Measurements from ENCODE around the gene PARP15. TPM values are rescaled to one million over a fixed set of nuclear protein-coding genes. Genes with fewer than 3 reads are reported as not detected.
A peak's percentile ranks its signal among the peaks of the same experiment; 100 is the strongest.

Gene PARP15
- total RNA-seq, 5 donors from 2014 or later (not counting 1 experiment from before 2014, with no cell fraction given) = 37.3 to 74.9 (median 72.5) TPM

DNA sequence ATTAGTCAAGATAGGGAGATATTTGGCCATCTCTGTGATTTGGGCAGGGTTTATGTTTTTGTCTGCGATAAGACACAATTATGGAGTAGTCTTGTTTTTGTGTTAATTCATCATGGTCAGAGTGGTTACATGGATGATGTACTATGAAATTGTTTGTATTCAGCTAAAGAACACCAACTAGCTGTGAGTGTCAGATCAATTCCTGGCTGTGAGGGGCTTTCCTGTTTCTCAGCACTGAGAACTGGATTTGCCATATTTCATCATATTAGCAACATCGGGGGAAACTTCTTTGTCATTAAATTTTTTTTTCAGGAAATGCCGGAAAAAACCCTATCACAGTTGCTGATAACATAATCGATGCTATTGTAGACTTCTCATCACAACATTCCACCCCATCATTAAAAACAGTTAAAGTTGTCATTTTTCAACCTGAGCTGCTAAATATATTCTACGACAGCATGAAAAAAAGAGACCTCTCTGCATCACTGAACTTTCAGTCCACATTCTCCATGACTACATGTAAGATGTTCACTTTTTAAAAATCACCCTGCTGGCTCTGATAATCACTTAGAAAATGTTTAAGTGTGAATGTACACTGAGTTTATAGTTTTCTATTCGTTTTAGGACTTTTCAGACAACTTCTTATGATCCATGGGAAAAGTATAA is 49.2 kb downstream of the PARP15 start:
- ATAC-seq (replicated peaks in 1 of 4) = no peak
- no peak overlapping the region for H3K4me3 Mint-ChIP-seq
- H3K9me3 ChIP-seq = no peaks in the 10 kb centered on the region
- no peak overlapping the region for H3K27ac ChIP-seq (ENCODE audit: low read length)
- H3K36me3 Mint-ChIP-seq = peaks cover 64% of the 10 kb centered on the region
- WGBS (ENCODE audit: insufficient coverage) = 95% methylated on average over 2 of the region's 6 CpGs
- H3K27me3 Mint-ChIP-seq = no peaks in the 10 kb centered on the region
- no peaks in the 10 kb centered on the region for H3K4me1 ChIP-seq (ENCODE audit: control insufficient read depth in 1 of 2, extremely low read depth in 1 of 2, insufficient read depth in 2 of 2, low read length in 2 of 2)
- CTCF ChIA-PET = no interaction called here
- no peaks in the 10 kb centered on the region for H3K9me3 Mint-ChIP-seq
- POLR2A ChIA-PET = no interaction called here
- peaks cover 0 to 7% (median 0%) of the 10 kb centered on the region in 3 donors for H3K4me1 Mint-ChIP-seq
- H3K4me3 ChIP-seq (ENCODE audit: control insufficient read depth in 1 of 2, extremely low read depth in 1 of 2, low read length in 1 of 2) = no peak overlapping the region
- no peaks in the 10 kb centered on the region for H3K27me3 ChIP-seq (replicated peaks in 1 of 2; ENCODE audit: control insufficient read depth in 2 of 2, extremely low read depth in 1 of 2, insufficient read depth in 2 of 2, low read length in 1 of 2)
- H3K27ac Mint-ChIP-seq = no peak overlapping the region
- DNase-seq = no peak
- peaks cover 9 to 43% of the 10 kb centered on the region in 2 donors for H3K36me3 ChIP-seq (ENCODE audit: control insufficient read depth in 2 of 2, extremely low read depth in 1 of 2, insufficient read depth in 1 of 2, low read length in 1 of 2)

DNA sequence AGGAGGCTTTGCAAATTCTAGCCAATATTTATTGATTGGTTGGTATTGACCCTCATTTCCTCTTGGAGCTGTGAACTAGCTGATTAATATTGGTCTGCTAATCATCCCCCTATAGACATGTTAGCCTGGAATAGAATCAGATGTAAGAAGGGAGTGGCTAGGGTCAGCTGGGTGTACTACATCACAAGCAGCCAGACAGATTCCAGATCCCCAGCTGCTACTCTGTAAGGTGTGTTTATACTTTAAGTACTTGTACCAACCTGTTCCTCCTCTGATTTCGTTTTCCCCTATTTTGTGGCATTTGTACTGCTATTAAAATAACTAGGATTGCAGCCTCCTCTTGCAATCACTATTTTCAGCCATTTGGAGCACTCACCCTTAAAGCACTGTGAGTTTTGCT is 49.9 kb downstream of the PARP15 start:
- H3K9me3 Mint-ChIP-seq = no peaks in the 10 kb centered on the region
- Histone ChIP-seq H3K9me3 (no peaks in the 10 kb centered on the region), H3K36me3 (ENCODE audit: control insufficient read depth in 2 of 2, extremely low read depth in 1 of 2, insufficient read depth in 1 of 2, low read length in 1 of 2) (peaks cover 9 to 41% of the 10 kb centered on the region in 2 donors), H3K27me3 (replicated peaks in 1 of 2; ENCODE audit: control insufficient read depth in 2 of 2, extremely low read depth in 1 of 2, insufficient read depth in 2 of 2, low read length in 1 of 2) (no peaks in the 10 kb centered on the region), H3K27ac (ENCODE audit: low read length) (no peak overlapping the region), H3K4me3 (ENCODE audit: control insufficient read depth in 1 of 2, extremely low read depth in 1 of 2, low read length in 1 of 2) (no peak overlapping the region), H3K4me1 (ENCODE audit: control insufficient read depth in 1 of 2, extremely low read depth in 1 of 2, insufficient read depth in 2 of 2, low read length in 2 of 2) (no peaks in the 10 kb centered on the region)
- ATAC-seq (replicated peaks in 1 of 4) (no peak), DNase-seq (no peak)
- WGBS (ENCODE audit: insufficient coverage) = no CpG with 5 or more reads among the region's 1 CpG
- ChIA-PET POLR2A (no interaction called here), CTCF (interaction anchor here in 1 of 2 donors (1.4 kb wide), 1 partner anchor 52 kb away, joined by 6 read pairs; no protein-coding TSS in a partner anchor)
- H3K36me3 Mint-ChIP-seq = peaks cover 60% of the 10 kb centered on the region
- no peak overlapping the region for H3K27ac Mint-ChIP-seq
- no peak overlapping the region for H3K4me3 Mint-ChIP-seq
- peaks cover 0 to 6% (median 0%) of the 10 kb centered on the region in 3 donors for H3K4me1 Mint-ChIP-seq
- no peaks in the 10 kb centered on the region for H3K27me3 Mint-ChIP-seq

DNA sequence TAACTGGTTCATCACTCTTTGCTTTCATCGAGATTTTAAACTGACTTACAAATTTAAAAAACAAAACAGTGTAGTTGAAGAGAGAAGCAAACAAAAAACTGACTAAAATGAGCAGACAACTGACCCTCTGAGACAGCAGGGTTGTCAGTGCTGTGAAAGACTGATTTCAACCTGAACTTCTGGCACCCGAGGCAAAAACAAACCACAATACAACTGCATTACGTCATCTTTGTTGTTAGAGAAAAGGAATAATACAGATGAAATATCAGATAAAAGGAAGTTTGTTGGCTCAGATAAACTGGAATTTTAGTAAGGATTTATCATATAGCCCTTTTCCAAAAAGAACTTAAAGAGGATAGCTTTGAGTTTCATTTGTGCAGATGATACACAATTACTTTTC is 51.1 kb downstream of the PARP15 start:
- no peaks in the 10 kb centered on the region for H3K9me3 ChIP-seq
- POLR2A ChIA-PET = no interaction called here
- peaks cover 5 to 37% of the 10 kb centered on the region in 2 donors for H3K36me3 ChIP-seq (ENCODE audit: control insufficient read depth in 2 of 2, extremely low read depth in 1 of 2, insufficient read depth in 1 of 2, low read length in 1 of 2)
- H3K27ac Mint-ChIP-seq = no peak overlapping the region
- no peak overlapping the region for H3K27ac ChIP-seq (ENCODE audit: low read length)
- peaks cover 57% of the 10 kb centered on the region for H3K36me3 Mint-ChIP-seq
- H3K27me3 Mint-ChIP-seq = no peaks in the 10 kb centered on the region
- H3K4me3 ChIP-seq (ENCODE audit: control insufficient read depth in 1 of 2, extremely low read depth in 1 of 2, low read length in 1 of 2) = no peak overlapping the region
- CTCF ChIA-PET = interaction anchor here in 1 of 2 donors (1.4 kb wide), 1 partner anchor 51 kb away, joined by 6 read pairs; no protein-coding TSS in a partner anchor
- no peak for DNase-seq
- H3K9me3 Mint-ChIP-seq = no peaks in the 10 kb centered on the region
- no peaks in the 10 kb centered on the region for H3K4me1 ChIP-seq (ENCODE audit: control insufficient read depth in 1 of 2, extremely low read depth in 1 of 2, insufficient read depth in 2 of 2, low read length in 2 of 2)
- no peak for ATAC-seq (replicated peaks in 1 of 4)
- H3K4me1 Mint-ChIP-seq = no peaks in the 10 kb centered on the region
- H3K4me3 Mint-ChIP-seq = no peak overlapping the region
- no CpG with 5 or more reads among the region's 3 CpGs for WGBS (ENCODE audit: insufficient coverage)
- no peaks in the 10 kb centered on the region for H3K27me3 ChIP-seq (replicated peaks in 1 of 2; ENCODE audit: control insufficient read depth in 2 of 2, extremely low read depth in 1 of 2, insufficient read depth in 2 of 2, low read length in 1 of 2)

- no peaks in the 10 kb centered on the region for H3K4me1 Mint-ChIP-seq
- POLR2A ChIA-PET = no interaction called here
These were observed 52.3 kb downstream of the PARP15 start for GRCh38 chr3:122629763-122630162.

DNA sequence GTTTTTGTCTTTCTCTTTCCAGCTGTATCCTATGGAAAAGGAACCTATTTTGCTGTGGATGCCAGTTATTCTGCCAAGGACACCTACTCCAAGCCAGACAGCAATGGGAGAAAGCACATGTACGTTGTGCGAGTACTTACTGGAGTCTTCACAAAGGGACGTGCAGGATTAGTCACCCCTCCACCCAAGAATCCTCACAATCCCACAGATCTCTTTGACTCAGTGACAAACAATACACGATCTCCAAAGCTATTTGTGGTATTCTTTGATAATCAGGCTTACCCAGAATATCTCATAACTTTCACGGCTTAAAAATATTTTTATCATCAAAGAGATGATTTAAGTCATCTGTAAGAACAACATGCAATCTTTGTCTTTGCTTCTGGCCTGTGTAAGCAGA is 58.3 kb downstream of the PARP15 start:
- DNase-seq (no peak), ATAC-seq (replicated peaks in 1 of 4) (no peak)
- Mint-ChIP-seq H3K36me3 (peaks cover 59% of the 10 kb centered on the region), H3K4me1 (peaks cover 0 to 5% (median 5%) of the 10 kb centered on the region in 3 donors), H3K27me3 (no peaks in the 10 kb centered on the region), H3K9me3 (no peaks in the 10 kb centered on the region), H3K4me3 (no peak overlapping the region), H3K27ac (peak overlapping the region in 1 of 2 donors; percentile 19)
- no peak overlapping the region for H3K4me3 ChIP-seq (ENCODE audit: control insufficient read depth in 1 of 2, extremely low read depth in 1 of 2, low read length in 1 of 2)
- no peaks in the 10 kb centered on the region for H3K27me3 ChIP-seq (replicated peaks in 1 of 2; ENCODE audit: control insufficient read depth in 2 of 2, extremely low read depth in 1 of 2, insufficient read depth in 2 of 2, low read length in 1 of 2)
- H3K36me3 ChIP-seq (ENCODE audit: control insufficient read depth in 2 of 2, extremely low read depth in 1 of 2, insufficient read depth in 1 of 2, low read length in 1 of 2) = peaks cover 0 to 43% of the 10 kb centered on the region in 2 donors
- no peaks in the 10 kb centered on the region for H3K4me1 ChIP-seq (ENCODE audit: control insufficient read depth in 1 of 2, extremely low read depth in 1 of 2, insufficient read depth in 2 of 2, low read length in 2 of 2)
- ChIA-PET CTCF (interaction anchor here in 1 of 2 donors (0.7 kb wide), 1 partner anchor 20 kb away, joined by 3 read pairs; no protein-coding TSS in a partner anchor), POLR2A (interaction anchor here in 1 of 2 donors (0.6 kb wide), 1 partner anchor 11 kb away, joined by 3 read pairs; no protein-coding TSS in a partner anchor)
- H3K9me3 ChIP-seq = no peaks in the 10 kb centered on the region
- WGBS (ENCODE audit: insufficient coverage) = 100% methylated on average over 3 of the region's 5 CpGs
- H3K27ac ChIP-seq (ENCODE audit: low read length) = no peak overlapping the region

More at GRCh38 chr3:122629763-122630162, 52.3 kb downstream of the PARP15 start:
- DNase-seq (no peak), ATAC-seq (replicated peaks in 1 of 4) (no peak)
- no peaks in the 10 kb centered on the region for H3K27me3 Mint-ChIP-seq
- H3K27ac ChIP-seq (ENCODE audit: low read length) = no peak overlapping the region
- CTCF ChIA-PET = interaction anchor here in 1 of 2 donors (0.6 kb wide), 1 partner anchor 107 kb away, joined by 6 read pairs; no protein-coding TSS in a partner anchor
- H3K27ac Mint-ChIP-seq = no peak overlapping the region
- no peaks in the 10 kb centered on the region for H3K9me3 ChIP-seq
- no CpG with 5 or more reads among the region's 1 CpG for WGBS (ENCODE audit: insufficient coverage)
- peaks cover 3 to 45% of the 10 kb centered on the region in 2 donors for H3K36me3 ChIP-seq (ENCODE audit: control insufficient read depth in 2 of 2, extremely low read depth in 1 of 2, insufficient read depth in 1 of 2, low read length in 1 of 2)
- H3K4me1 ChIP-seq (ENCODE audit: control insufficient read depth in 1 of 2, extremely low read depth in 1 of 2, insufficient read depth in 2 of 2, low read length in 2 of 2) = no peaks in the 10 kb centered on the region
- peaks cover 62% of the 10 kb centered on the region for H3K36me3 Mint-ChIP-seq
- H3K4me3 Mint-ChIP-seq = no peak overlapping the region
- no peaks in the 10 kb centered on the region for H3K9me3 Mint-ChIP-seq
- no peaks in the 10 kb centered on the region for H3K27me3 ChIP-seq (replicated peaks in 1 of 2; ENCODE audit: control insufficient read depth in 2 of 2, extremely low read depth in 1 of 2, insufficient read depth in 2 of 2, low read length in 1 of 2)
- H3K4me3 ChIP-seq (ENCODE audit: control insufficient read depth in 1 of 2, extremely low read depth in 1 of 2, low read length in 1 of 2) = no peak overlapping the region

GRCh38 chr3:122636697-122637096 is 59.2 kb downstream of the PARP15 start:
- Histone ChIP-seq H3K27me3 (replicated peaks in 1 of 2; ENCODE audit: control insufficient read depth in 2 of 2, extremely low read depth in 1 of 2, insufficient read depth in 2 of 2, low read length in 1 of 2) (no peaks in the 10 kb centered on the region), H3K4me3 (ENCODE audit: control insufficient read depth in 1 of 2, extremely low read depth in 1 of 2, low read length in 1 of 2) (no peak overlapping the region), H3K4me1 (ENCODE audit: control insufficient read depth in 1 of 2, extremely low read depth in 1 of 2, insufficient read depth in 2 of 2, low read length in 2 of 2) (no peaks in the 10 kb centered on the region), H3K36me3 (ENCODE audit: control insufficient read depth in 2 of 2, extremely low read depth in 1 of 2, insufficient read depth in 1 of 2, low read length in 1 of 2) (peaks cover 0 to 40% of the 10 kb centered on the region in 2 donors), H3K27ac (ENCODE audit: low read length) (no peak overlapping the region), H3K9me3 (no peaks in the 10 kb centered on the region)
- DNase-seq = no peak
- ChIA-PET CTCF (no interaction called here), POLR2A (no interaction called here)
- Mint-ChIP-seq H3K4me3 (no peak overlapping the region), H3K4me1 (peaks cover 0 to 8% (median 5%) of the 10 kb centered on the region in 3 donors), H3K27me3 (no peaks in the 10 kb centered on the region), H3K27ac (no peak overlapping the region), H3K36me3 (peaks cover 55% of the 10 kb centered on the region), H3K9me3 (no peaks in the 10 kb centered on the region)
- ATAC-seq (replicated peaks in 1 of 4) = no peak
- 88% methylated on average over 2 of the region's 3 CpGs for WGBS (ENCODE audit: insufficient coverage)

All from T-cell (primary cell).